ENCODE data around the gene MEGF11.

Gene MEGF11

GRCh38 chr15:65958835-65959234 is 294.7 kb downstream of the MEGF11 start:
- DNase-seq (ENCODE audit: low spot score) = no peak
- no peak for ATAC-seq (ENCODE audit: low read depth)
- Histone ChIP-seq H3K9me3 (ENCODE audit: severe bottlenecking) (no peaks in the 10 kb centered on the region), H3K4me1 (ENCODE audit: insufficient read depth, poor library complexity, severe bottlenecking) (peaks cover 3% of the 10 kb centered on the region), H3K27me3 (ENCODE audit: insufficient read depth, poor library complexity, severe bottlenecking) (no peaks in the 10 kb centered on the region), H3K27ac (ENCODE audit: poor library complexity, severe bottlenecking) (no peak overlapping the region), H3K4me3 (ENCODE audit: severe bottlenecking) (no peak overlapping the region), H3K36me3 (ENCODE audit: low read depth) (no peaks in the 10 kb centered on the region)
- TF ChIP-seq CTCF (IDR thresholded peaks at IDR 0.05; ENCODE audit: poor library complexity, severe bottlenecking) = no peak

- H3K27ac ChIP-seq (ENCODE audit: poor library complexity, severe bottlenecking) = no peak overlapping the region
- TF ChIP-seq CTCF (IDR thresholded peaks at IDR 0.05; ENCODE audit: poor library complexity, severe bottlenecking) = no peak
- H3K9me3 ChIP-seq (ENCODE audit: severe bottlenecking) = no peaks in the 10 kb centered on the region
- no peak for ATAC-seq (ENCODE audit: low read depth)
- H3K4me3 ChIP-seq (ENCODE audit: severe bottlenecking) = no peak overlapping the region
- H3K27me3 ChIP-seq (ENCODE audit: insufficient read depth, poor library complexity, severe bottlenecking) = no peaks in the 10 kb centered on the region
- DNase-seq (ENCODE audit: low spot score) = no peak
- peaks cover 5% of the 10 kb centered on the region for H3K4me1 ChIP-seq (ENCODE audit: insufficient read depth, poor library complexity, severe bottlenecking)
- H3K36me3 ChIP-seq (ENCODE audit: low read depth) = no peaks in the 10 kb centered on the region
These were observed 296.1 kb downstream of the MEGF11 start for GRCh38 chr15:65957451-65957850.

- DNase-seq (ENCODE audit: low spot score) (no peak), ATAC-seq (ENCODE audit: low read depth) (no peak)
- Histone ChIP-seq H3K36me3 (ENCODE audit: low read depth) (no peaks in the 10 kb centered on the region), H3K9me3 (ENCODE audit: severe bottlenecking) (no peaks in the 10 kb centered on the region), H3K4me3 (ENCODE audit: severe bottlenecking) (no peak overlapping the region), H3K4me1 (ENCODE audit: insufficient read depth, poor library complexity, severe bottlenecking) (peaks cover 5% of the 10 kb centered on the region), H3K27me3 (ENCODE audit: insufficient read depth, poor library complexity, severe bottlenecking) (no peaks in the 10 kb centered on the region), H3K27ac (ENCODE audit: poor library complexity, severe bottlenecking) (no peak overlapping the region)
- TF ChIP-seq CTCF (IDR thresholded peaks at IDR 0.05; ENCODE audit: poor library complexity, severe bottlenecking) = no peak
These were observed 296.7 kb downstream of the MEGF11 start for GRCh38 chr15:65956899-65957298.

- ATAC-seq (ENCODE audit: low read depth) (no peak), DNase-seq (ENCODE audit: low spot score) (no peak)
- Histone ChIP-seq H3K27me3 (ENCODE audit: insufficient read depth, poor library complexity, severe bottlenecking) (no peaks in the 10 kb centered on the region), H3K9me3 (ENCODE audit: severe bottlenecking) (no peaks in the 10 kb centered on the region), H3K4me1 (ENCODE audit: insufficient read depth, poor library complexity, severe bottlenecking) (peaks cover 5% of the 10 kb centered on the region), H3K27ac (ENCODE audit: poor library complexity, severe bottlenecking) (no peak overlapping the region), H3K4me3 (ENCODE audit: severe bottlenecking) (no peak overlapping the region), H3K36me3 (ENCODE audit: low read depth) (no peaks in the 10 kb centered on the region)
- no peak for TF ChIP-seq CTCF (IDR thresholded peaks at IDR 0.05; ENCODE audit: poor library complexity, severe bottlenecking)
These were observed 297.2 kb downstream of the MEGF11 start for GRCh38 chr15:65956307-65956706.

GRCh38 chr15:65954289-65954741 is 299.2 kb downstream of the MEGF11 start:
- H3K4me1 ChIP-seq (ENCODE audit: insufficient read depth, poor library complexity, severe bottlenecking) = peaks cover 5% of the 10 kb centered on the region
- no peak overlapping the region for H3K27ac ChIP-seq (ENCODE audit: poor library complexity, severe bottlenecking)
- peak; percentile 92 for ATAC-seq (ENCODE audit: low read depth)
- H3K27me3 ChIP-seq (ENCODE audit: insufficient read depth, poor library complexity, severe bottlenecking) = no peaks in the 10 kb centered on the region
- no peaks in the 10 kb centered on the region for H3K9me3 ChIP-seq (ENCODE audit: severe bottlenecking)
- no peak for DNase-seq (ENCODE audit: low spot score)
- TF ChIP-seq CTCF (IDR thresholded peaks at IDR 0.05; ENCODE audit: poor library complexity, severe bottlenecking) = no peak
- H3K36me3 ChIP-seq (ENCODE audit: low read depth) = no peaks in the 10 kb centered on the region
- no peak overlapping the region for H3K4me3 ChIP-seq (ENCODE audit: severe bottlenecking)

Measured in RWPE2 (cell line).